Heart left ventricle (tissue), 16 donors: ENCODE data around the gene FSD1. TPM values are rescaled to one million over a fixed set of nuclear protein-coding genes. Genes with fewer than 3 reads are reported as not detected.

Source experiments
- ATAC-seq, 4 donors: fragments of 200-7000 bp; cut with Tn5 transposase; one replicate each; pipeline ENCODE4 v1.9.1; 2020 to 2022; ENCODE audit warnings: moderate library complexity in 4 of 4, mild to moderate bottlenecking in 3 of 4, moderate number of reproducible peaks in 1 of 4
- DNase-seq, 5 donors: peaks; one replicate each; pipeline ENCODE4 v3.0.0-alpha.2; 2020
- H3K27ac ChIP-seq, 12 donors: fragments of 200-600 bp; sonication (generic) in 4 of 12; one replicate each; pipeline versions ENCODE4 v1.5.0 to v1.8.0; 2016 to 2022; ENCODE audit warnings: mild to moderate bottlenecking in 2 of 12
- H3K27me3 ChIP-seq, 9 donors: fragments of 200-600 bp; sonication (generic) in 2 of 9; one replicate each; pipeline versions ENCODE4 v1.5.1 to v1.8.0; 2016 to 2022; ENCODE audit warnings: mild to moderate bottlenecking in 3 of 9
- H3K36me3 ChIP-seq, 9 donors: fragments of 200-600 bp; sonication (generic) in 2 of 9; one replicate each; pipeline versions ENCODE4 v1.5.0 to v1.8.0; 2018 to 2022; ENCODE audit warnings: mild to moderate bottlenecking in 2 of 9
- H3K4me1 ChIP-seq, 12 donors: fragments of 200-600 bp; sonication (generic) in 4 of 12; one replicate each; pipeline versions ENCODE4 v1.5.0 to v1.8.0; 2016 to 2022; ENCODE audit warnings: mild to moderate bottlenecking in 3 of 12
- H3K4me3 ChIP-seq, 12 donors: fragments of 200-600 bp; sonication (generic) in 4 of 12; one replicate each; pipeline versions ENCODE4 v1.5.0 to v1.8.0; 2017 to 2022; ENCODE audit warnings: mild to moderate bottlenecking in 9 of 12, moderate library complexity in 4 of 12
- H3K9me3 ChIP-seq, 12 donors: fragments of 200-600 bp; sonication (generic) in 4 of 12; one replicate each; pipeline versions ENCODE4 v1.5.0 to v1.8.0; 2016 to 2022; ENCODE audit warnings: mild to moderate bottlenecking in 1 of 12
- CTCF ChIP-seq, 12 donors: fragments of 200-600 bp; sonication (generic) in 4 of 12; IDR thresholded peaks; one replicate each; pipeline versions ENCODE4 v1.5.0 to v1.8.0; 2018 to 2022; ENCODE audit warnings: antibody characterized with exemption in 12 of 12, mild to moderate bottlenecking in 5 of 12
- POLR2A ChIP-seq, 2 donors: fragments of 450-650 bp; IDR thresholded peaks; one replicate each; pipeline ENCODE4 v1.6.1; 2017; ENCODE audit warnings: antibody characterized with exemption in 2 of 2, mild to moderate bottlenecking in 2 of 2, moderate library complexity in 2 of 2
- WGBS, 4 donors: extraction: QIAGEN DNeasy Blood & Tissue Kit in 2 of 4; methylation state at CpG; one replicate each; pipeline versions ENCODE4 v1.1.5 to v1.1.7; 2013 to 2018; 5-methylcytosine and 5-hydroxymethylcytosine counted together
- intact Hi-C, 10 donors: fragments of 100-400 bp; cut with DNase I; formaldehyde crosslinking; loops; one replicate each; pipeline versions ENCODE4 v1.11.1 to v1.14.2; 2022
- long read RNA-seq, 3 donors: library from polyadenylated mRNA; unstranded; transcript quantifications; one replicate each; pipeline ENCODE4 v2.0.0, GENCODE V29; 2020 to 2021
- polyA plus RNA-seq, 2 donors: library from polyadenylated mRNA; stranded (reverse); fragments of 200-250 nt; gene quantifications; one replicate each; pipeline ENCODE4 v1.2.3, GENCODE V29; 2013
- total RNA-seq, 9 donors: library from RNA; depleted of rRNA in 2 of 9; stranded (reverse); fragments of >200 nt in 2 of 9; fragmentation: NEBNext Ultra II Directional in 3 of 9; extraction: Animal tissue kit (Norgen Biotek cat#: 25700) in 3 of 9; gene quantifications; one replicate each; pipeline versions ENCODE4 v1.1.0 to v1.2.4, GENCODE V29; 2016 to 2023
- donor health status: ischemic (EF 13 %, LVEDD 7.1; RV severe dilation, severe dysfunction).
- donor health status: healthy with polysubstance abuse.
- donor health status: DM: no; HTN: yes; CAD: no.
- donor health status: DM: no; HTN: no; CAD: no.
- donor health status: ischemic (EF 25% LVEDD 6.9; RV normal size, moderate dysfunction).
- donor health status: ischemic (EF 25% LVEDD 5.7; RV mildly dilated, moderate dysfunction).
- donor health status: healthy.
- donor health status: DM: yes; HTN: yes; CAD: no.
- donor health status: ischemic (EF 35%, LVEDD 5.7; RV mildly dilated, moderate dysfunction).
- donor health status: nonischemic (EF 11% LVEDD 7.7; RV severe dilation, severe dysfunction).
- donor health status: DM: yes; HTN: yes; CAD: no.
- donor health status: PGD.
- donor health status: ischemic (EF 29% LVEDD 5.4; RV normal size, mild dysfunction).
- donor health status: nonischemic (EF 23%, LVEDD 6.1; RV moderate dilation, normal function).

FSD1 gene
- total RNA-seq: 1 to 10 TPM in 1 of 9 donors, not detected in 8; 1.2 TPM
- under 1 TPM in 1 of 2 donors, not detected in 1; 0.04 TPM for polyA plus RNA-seq
- long read RNA-seq, donor 1: 0 reads
- long read RNA-seq, donor 2: 0 reads
- long read RNA-seq, donor 3: 0 reads

- Histone ChIP-seq H3K4me1 (peaks cover 0 to 6% (median 0%) of the 10 kb centered on the region in 12 donors), H3K27me3 (peaks cover 0 to 20% (median 10%) of the 10 kb centered on the region in 9 donors), H3K9me3 (no peaks in the 10 kb centered on the region), H3K27ac (no peak within 1 kb of the TSS), H3K36me3 (no peaks in the 10 kb centered on the region), H3K4me3 (peak within 1 kb of the TSS in 5 of 12 donors; percentile 13 to 40 (median 23))
- ATAC-seq (peak in 1 of 4 donors; percentile 18), DNase-seq (peak in 1 of 5 donors; percentile 30)
- WGBS, 4 donors: 5 to 22% (median 7%) methylated on average over 4 to 63 of the region's 63 CpGs
- no peak for TF ChIP-seq CTCF (IDR thresholded peaks at IDR 0.05)
- TF ChIP-seq POLR2A (IDR thresholded peaks at IDR 0.05): no peak
- intact Hi-C loops: no loop called here
Measured at GRCh38 chr19:4304538-4305256, at the start of gene FSD1. Gene FSD1, plus strand, starts transcription at chr19:4304598. Its CDS starts 149 bp downstream, at chr19:4304747.

GRCh38 chr19:4256563-4256962 lies 47.8 kb upstream of the FSD1 start:
- WGBS, 4 donors: 98 to 100% (median 99%) methylated on average over 3 to 4 of the region's 4 CpGs
- H3K27ac ChIP-seq: no peak overlapping the region
- ATAC-seq: no peak
- intact Hi-C loops: no loop called here
- no peak for DNase-seq
- no peaks in the 10 kb centered on the region for H3K4me1 ChIP-seq
- TF ChIP-seq CTCF (IDR thresholded peaks at IDR 0.05): no peak
- no peak for TF ChIP-seq POLR2A (IDR thresholded peaks at IDR 0.05)
- peaks cover 3 to 98% (median 93%) of the 10 kb centered on the region in 9 donors for H3K36me3 ChIP-seq
- peaks cover 0 to 17% (median 3%) of the 10 kb centered on the region in 12 donors for H3K9me3 ChIP-seq
- no peak overlapping the region for H3K4me3 ChIP-seq
- no peaks in the 10 kb centered on the region for H3K27me3 ChIP-seq

GRCh38 chr19:4257025-4257424 lies 47.4 kb upstream of the FSD1 start:
- intact Hi-C loops: no loop called here
- WGBS, 4 donors: 77 to 97% (median 91%) methylated on average over 6 of the region's 6 CpGs
- peaks cover 3 to 98% (median 93%) of the 10 kb centered on the region in 9 donors for H3K36me3 ChIP-seq
- H3K27me3 ChIP-seq: no peaks in the 10 kb centered on the region
- no peaks in the 10 kb centered on the region for H3K4me1 ChIP-seq
- no peak for TF ChIP-seq POLR2A (IDR thresholded peaks at IDR 0.05)
- TF ChIP-seq CTCF (IDR thresholded peaks at IDR 0.05): no peak
- peaks cover 0 to 17% (median 3%) of the 10 kb centered on the region in 12 donors for H3K9me3 ChIP-seq
- H3K27ac ChIP-seq: no peak overlapping the region
- DNase-seq (no peak), ATAC-seq (no peak)
- H3K4me3 ChIP-seq: no peak overlapping the region

- intact Hi-C loops: no loop called here
- Histone ChIP-seq H3K4me3 (no peak overlapping the region), H3K36me3 (peaks cover 3 to 98% (median 95%) of the 10 kb centered on the region in 9 donors), H3K9me3 (peaks cover 0 to 17% (median 3%) of the 10 kb centered on the region in 12 donors), H3K27me3 (no peaks in the 10 kb centered on the region), H3K27ac (no peak overlapping the region), H3K4me1 (no peaks in the 10 kb centered on the region)
- TF ChIP-seq POLR2A (IDR thresholded peaks at IDR 0.05): no peak
- TF ChIP-seq CTCF (IDR thresholded peaks at IDR 0.05): no peak
- WGBS, 4 donors: 91 to 97% (median 96%) methylated on average over 21 to 28 of the region's 28 CpGs
- ATAC-seq: peak in 3 of 4 donors; percentile 14 to 33 (median 20)
- DNase-seq: no peak
Measured at GRCh38 chr19:4258181-4258580, 46.2 kb upstream of the FSD1 start.
